ENCODE results near the gene ACBD4.
"Not testable (repeated sequence)": the region's sequence is repeated elsewhere in the genome, so short reads cannot be mapped to it uniquely, and the experiment has no call there.

Gene ACBD4

GRCh38 chr17:45121055-45121454 is 14.4 kb upstream of the ACBD4 start:
- no peak for DNase-seq

DNA sequence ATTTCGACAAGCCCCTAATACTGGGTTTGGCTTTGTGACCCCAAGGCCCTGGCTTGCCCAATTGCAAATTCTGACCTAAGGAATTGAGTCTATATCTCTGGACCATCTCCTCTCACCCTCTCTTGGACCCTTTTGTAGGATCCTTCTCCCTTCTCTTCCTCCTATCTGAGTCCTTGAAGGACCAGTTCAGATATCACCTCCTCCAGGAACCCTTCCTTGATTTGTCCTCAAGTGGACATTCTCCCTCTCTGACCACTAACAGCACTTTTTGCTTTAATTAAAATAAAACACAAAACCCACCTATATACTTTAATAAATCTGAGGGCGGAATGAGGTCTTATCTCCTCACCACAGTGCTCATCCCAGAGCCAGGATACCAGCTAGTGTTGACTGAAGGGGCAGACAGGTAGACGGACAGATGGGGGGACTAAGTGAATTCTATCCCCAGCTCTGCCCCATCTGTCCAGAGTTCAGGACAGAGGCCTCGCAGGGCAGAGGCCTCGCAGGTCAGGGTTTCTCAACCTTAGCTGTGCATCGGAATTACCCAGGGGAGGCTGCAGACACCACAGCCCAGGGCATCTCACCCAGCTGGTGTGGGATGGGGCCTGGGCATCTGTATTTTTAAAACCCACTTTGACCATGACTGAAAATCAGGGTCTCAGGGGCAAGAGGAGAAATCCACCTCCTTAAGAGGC is 12.3 kb upstream of the ACBD4 start:
- DNase-seq: no peak

- peak; percentile 26 for DNase-seq
These were observed 11.3 kb upstream of the ACBD4 start for GRCh38 chr17:45123930-45124796.

DNA sequence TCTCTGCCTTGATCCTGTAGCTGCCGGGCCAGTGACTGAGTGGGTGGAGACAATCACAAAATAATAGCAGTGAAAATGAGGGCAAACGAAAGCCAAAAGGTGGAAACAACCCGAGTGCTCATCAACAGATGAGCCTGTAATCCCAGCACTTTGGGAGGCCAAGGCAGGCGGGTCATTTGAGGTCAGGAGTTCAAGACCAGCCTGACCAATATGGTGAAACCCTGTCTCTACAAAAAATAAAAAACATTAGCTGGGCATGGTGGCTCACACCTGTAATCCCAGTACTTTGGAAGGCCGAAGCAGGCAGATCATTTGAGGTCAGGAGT is 10.7 kb upstream of the ACBD4 start:
- not testable (repeated sequence) for DNase-seq

DNA sequence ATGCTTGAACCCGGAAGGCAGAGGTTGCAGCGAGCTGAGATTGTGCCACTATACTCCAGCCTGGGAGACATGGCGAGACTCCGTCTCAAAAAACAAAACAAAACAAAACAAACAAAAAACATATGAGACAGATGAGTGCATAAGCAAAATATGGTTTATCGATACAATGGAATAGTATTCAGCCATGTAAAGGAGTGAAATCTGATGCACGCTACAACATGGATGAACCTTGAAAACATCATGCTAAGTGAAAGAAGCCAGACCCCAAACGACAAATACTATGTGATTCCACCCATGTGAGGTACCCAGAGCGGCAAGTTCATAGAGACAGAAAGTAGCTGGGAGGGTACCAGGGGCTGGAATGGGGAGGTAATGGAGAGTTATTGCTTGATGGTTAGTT is 10.0 kb upstream of the ACBD4 start:
- DNase-seq: no peak

DNA sequence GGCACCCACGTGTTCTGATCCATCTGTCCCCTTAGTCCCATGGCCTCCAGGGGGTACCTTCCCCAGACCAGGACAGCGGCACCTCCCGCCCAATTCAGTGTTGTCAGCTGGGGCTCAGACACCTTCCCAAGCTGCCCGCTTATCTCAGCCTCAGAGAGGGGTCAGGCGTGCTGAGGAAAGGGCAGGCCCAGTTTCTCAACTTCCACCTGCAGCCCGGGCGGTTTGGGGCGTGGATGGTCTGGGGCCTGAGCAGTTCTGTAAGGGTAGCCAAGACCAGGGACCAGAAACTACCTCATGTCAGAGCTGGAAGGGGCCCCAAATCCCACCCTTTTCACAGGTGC is 8.3 kb upstream of the ACBD4 start:
- no peak for DNase-seq

DNA sequence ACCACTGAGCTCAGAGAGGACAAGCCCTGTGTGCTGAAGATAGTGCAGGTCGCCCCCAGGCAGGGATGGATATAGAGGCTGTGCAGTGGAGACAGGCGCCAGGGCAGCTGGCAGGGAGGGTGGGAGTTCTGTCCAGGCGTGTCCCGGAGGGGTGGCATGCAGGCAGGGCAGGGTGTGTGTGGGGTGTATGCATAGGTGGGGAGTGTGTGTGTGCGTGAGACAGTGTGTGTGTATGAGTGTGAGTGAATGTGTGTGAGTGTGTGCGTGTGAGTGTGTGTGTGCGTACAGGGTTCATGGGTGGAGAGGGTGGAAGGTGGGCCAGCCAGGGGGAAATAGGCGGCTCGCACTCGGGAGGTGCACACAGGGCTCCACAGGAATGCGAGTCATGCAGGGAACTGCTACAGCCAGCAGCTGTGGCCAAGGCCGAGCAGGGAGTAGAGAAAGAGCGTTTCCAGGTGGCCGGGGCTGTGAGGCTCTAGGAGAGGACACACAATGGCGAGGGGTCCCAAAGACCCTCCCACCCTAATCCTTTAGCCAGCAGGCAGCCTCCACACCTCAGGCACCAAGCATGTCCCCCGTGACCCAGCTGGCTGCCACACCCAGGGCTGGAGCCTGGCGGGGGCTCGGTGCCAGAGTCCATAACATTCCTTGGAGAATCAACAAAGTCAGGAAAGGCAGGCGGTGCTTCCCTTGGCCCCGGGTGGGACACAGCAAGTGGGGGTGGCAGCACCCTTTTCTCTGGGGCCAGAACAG is 7.8 kb upstream of the ACBD4 start:
- no peak for DNase-seq

GRCh38 chr17:45128331-45128730 is 7.2 kb upstream of the ACBD4 start:
- DNase-seq: no peak

GRCh38 chr17:45128989-45129388 is 6.5 kb upstream of the ACBD4 start:
- no peak for DNase-seq

DNA sequence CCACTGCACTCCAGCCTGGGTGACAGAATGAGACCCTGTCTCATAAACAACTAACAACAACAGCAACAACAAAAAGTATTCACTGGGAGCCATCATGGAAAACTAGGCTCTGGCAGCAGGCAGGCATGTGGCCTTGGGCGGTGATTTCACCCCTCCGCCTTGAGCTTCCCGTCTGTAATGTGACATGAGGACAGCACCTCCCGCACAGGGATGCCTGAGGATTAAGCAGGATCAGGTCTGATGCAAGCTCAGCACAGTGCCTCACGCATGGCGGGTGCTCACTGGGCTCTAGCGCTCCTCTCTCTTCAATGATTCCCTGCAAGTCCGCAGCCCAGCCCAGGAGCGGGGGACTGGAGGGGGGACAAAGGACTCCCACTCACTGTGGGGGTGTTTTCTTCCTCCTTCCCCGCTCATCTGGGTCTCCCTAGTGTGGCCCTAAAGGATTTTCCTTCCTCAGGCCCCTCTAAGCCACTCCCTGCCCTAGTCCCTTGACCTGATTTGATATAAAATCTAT is 6.0 kb upstream of the ACBD4 start:
- no peak for DNase-seq

DNA sequence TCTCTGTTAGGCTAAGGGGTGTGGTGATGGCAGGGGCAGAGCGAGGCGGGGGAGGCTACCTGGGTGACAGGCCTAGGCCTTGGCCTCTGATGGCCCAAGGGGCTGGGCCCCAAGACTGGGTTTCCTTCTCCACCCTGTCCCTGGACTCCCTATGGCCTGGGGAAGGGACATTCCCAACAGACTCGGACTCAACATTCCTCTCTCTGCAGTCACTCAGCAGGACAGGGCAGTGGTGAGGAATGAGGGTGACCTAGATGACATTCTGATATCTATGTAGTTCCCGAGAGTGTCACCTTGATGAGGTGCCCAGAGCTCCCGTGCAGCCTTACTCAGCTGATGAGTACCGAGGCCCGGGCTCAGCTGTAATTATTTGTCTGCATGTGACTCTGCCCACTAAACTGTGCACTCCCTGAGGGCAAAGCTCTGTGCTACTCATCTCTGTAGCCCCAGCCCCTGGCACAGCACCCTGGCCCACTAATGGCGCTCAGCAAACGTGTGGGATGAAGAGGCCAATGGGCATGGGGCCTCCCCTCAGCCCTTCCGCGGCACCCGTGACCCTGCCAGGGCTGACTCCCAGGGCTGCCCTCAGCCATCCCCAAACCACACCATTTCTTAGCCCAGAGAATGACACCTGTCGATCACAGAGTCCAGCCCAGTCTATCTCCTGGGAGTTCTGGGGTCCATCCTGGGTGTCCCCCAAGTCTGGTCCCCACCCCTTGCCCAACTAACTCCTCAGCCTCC is 5.4 kb upstream of the ACBD4 start:
- DNase-seq: no peak

- no peak for DNase-seq
These were observed 4.5 kb upstream of the ACBD4 start for GRCh38 chr17:45130681-45131615.

DNA sequence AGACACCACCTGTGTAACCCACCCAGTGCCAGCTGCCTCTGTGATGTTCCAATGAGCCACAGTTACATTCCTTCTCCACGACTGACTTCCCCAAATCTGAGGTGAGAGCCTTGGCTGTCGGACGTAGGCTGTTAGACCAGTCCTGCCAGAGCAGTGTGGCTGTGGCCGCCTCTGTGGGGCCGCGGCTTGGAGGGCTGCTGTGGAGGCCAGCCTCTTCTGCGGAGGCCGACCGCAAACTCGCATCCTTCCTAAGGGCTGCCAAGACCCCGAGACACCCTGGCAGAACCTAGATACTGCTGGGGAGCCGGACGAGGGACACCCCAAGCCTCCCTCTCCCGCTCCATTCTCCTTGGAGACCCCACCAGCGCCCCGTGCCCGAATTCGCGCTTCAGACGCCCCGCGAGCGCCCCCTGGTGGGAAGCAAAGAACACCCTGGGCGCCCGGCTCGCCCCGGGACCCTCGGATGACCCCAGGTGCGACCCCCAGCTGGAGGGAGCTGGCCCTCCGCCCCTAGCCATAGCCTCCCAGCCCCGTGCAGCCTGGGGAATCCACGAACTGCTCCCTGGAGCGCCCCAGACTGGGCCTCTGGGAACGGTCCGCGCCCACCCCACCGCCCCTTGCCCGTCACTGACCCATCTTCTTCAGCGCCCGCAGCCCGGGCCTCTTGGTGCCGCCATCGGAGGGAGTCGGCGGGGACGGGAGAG is 3.7 kb upstream of the ACBD4 start:
- peak; percentile 45 for DNase-seq

- DNase-seq: no peak
These were observed 3.2 kb upstream of the ACBD4 start, which contains the start of gene PLCD3 for GRCh38 chr17:45132320-45132571. Gene PLCD3, minus strand, starts transcription at chr17:45132515. Its CDS starts 105 bp downstream, at chr17:45132410.

- peak; percentile 77 for DNase-seq
These were observed 2.7 kb upstream of the ACBD4 start for GRCh38 chr17:45132572-45133463.

GRCh38 chr17:45135978-45136791 is 698 bp downstream of the ACBD4 start:
- no peak for DNase-seq

DNA sequence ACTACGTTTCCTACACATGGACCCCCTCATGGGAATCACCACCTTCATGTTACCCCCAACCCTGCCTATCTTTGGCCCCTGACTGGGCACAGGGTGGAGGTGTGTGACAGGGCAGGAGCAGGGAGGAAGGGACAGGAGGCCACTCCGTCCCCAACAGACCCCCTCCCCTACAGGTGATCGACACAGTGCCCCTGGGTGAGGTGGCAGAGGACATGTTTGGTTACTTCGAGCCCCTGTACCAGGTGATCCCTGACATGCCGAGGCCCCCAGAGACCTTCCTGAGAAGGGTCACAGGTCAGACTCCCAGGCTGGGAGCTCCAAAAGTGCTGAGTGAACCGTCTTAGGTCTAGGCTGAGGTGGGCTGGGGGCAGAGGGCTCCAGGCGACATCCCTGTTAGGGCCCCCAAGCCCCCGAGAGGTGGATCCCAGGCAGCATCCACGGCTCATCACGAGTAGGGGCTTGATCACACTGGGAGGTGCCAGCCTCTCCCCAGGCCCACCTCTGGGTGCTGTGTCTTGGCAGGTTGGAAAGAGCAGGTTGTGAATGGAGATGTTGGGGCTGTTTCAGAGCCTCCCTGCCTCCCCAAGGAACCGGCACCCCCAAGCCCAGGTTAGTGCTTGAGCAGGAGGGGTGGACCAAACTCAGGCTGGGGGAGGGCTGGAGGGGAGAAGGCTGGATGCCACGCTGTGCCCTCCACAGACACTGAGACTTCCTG is 1.5 kb downstream of the ACBD4 start:
- DNase-seq: no peak

DNA sequence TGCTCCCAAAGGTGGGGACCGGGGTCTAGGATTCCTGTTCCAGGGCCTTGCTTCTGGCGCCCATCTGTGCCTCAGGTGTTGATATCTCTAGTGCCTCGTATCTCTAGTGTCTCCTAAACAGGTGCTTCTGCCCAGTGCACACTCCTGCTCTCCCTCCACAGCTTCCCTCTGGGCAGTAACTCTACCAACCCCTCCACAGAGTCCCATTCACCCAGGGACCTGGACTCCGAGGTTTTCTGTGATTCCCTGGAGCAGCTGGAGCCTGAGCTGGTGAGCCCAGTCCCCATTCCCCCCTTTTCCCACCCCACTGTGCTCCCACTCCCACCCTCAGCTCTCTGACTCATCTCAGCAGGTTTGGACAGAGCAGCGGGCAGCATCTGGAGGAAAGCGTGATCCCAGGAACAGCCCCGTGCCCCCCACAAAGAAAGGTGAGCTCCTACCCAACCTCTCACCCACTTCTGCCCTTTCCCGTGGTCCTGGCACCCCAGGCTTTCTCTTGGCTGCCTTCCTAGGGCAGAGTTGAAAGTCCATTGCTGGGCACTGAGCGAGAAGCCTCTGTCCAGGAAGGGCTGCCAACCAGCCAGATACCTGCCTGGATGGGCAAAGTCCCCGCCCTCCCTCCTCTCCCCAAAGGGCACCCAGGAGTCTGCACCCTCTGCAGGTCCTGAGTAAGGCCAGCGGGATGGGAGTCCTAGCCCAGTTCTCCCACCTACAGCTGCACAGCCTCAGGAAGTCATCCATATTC is 2.2 kb downstream of the ACBD4 start:
- DNase-seq: no peak
